Renal cortical epithelial cell (primary cell): ENCODE results near the gene FARP1. TPM values are rescaled to one million over a fixed set of nuclear protein-coding genes. Genes with fewer than 3 reads are reported as not detected.

Experiments used
- DNase-seq: peaks from one replicate; pipeline ENCODE4 v3.0.0-alpha.2; 2011; ENCODE audit warnings: low read depth
- total RNA-seq: library from RNA; depleted of rRNA; stranded (reverse); fragments of >200 nt; gene quantifications from 2 replicates; pipeline ENCODE4 v1.2.3, GENCODE V29; 2014

The FARP1 gene
- total RNA-seq, 1 donor from 2014 or later, result 261 TPM

GRCh38 chr13:98483601-98484288 is 340.9 kb downstream of the FARP1 start:
- no peak for DNase-seq

DNA sequence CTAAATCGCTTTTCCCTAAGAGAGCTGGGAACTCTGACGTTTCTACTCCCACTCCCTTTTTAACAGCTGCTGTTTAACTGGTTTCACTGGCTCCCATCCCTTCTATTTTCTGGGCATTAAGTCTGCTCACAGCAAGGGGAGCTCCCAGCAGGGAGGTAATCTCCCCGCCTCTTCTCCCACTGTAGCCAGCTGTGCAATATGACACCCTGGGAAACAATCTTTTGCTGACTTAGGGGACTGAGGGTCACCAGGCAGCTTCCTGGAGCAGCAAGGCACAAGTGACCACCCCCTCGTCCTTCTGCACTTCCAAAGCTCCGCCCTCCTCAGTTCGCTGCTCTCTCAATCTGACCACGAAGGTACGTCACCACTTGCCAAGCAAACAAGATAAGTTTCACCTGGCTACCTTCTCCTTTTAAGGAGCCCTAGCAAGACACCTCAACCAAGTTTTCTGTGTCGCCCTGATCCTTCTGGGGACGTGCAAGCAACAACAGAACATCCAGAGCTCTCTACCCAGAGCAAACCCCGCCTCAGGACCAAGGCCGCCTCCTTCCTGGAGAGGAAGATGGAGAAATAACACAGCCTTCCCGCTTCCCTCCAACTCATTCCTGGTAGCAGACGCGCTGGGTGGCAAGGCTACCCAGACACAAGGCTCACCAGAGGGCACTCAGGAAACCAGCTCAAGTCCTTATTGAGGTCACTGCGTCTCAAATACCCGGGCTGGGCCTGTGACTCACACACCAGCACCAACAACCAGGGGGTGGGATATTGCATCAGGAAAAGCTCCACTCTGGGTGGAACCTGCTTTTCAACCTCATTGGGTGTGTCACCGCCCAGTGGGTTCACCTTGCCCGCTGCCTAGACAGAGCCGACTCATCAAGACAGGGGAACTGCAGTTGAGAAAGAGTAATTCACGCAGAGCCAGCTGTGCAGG is 341.7 kb downstream of the FARP1 start:
- DNase-seq, result peak; percentile 99

GRCh38 chr13:98485561-98485960 is 342.7 kb downstream of the FARP1 start:
- no peak for DNase-seq

GRCh38 chr13:98486412-98486811 is 343.5 kb downstream of the FARP1 start:
- no peak for DNase-seq

DNA sequence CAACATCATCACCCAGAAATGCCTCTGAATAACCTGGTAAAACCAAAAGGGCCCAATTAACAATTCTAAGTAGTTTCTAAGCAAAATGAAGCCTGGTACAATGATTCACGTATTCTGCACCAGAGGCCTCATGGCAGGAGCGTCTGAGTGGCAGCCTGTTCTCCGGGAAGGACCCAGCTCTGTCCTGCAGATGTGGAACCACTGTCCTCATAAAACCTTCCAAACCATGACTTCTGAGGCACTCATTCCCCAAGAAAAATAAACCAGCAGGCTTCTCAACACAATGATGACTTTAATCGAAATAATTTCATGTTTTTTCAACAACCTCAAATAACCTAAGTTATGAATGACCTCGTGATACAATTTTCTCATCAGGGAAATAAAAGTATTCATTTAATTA is 344.1 kb downstream of the FARP1 start:
- no peak for DNase-seq

DNA sequence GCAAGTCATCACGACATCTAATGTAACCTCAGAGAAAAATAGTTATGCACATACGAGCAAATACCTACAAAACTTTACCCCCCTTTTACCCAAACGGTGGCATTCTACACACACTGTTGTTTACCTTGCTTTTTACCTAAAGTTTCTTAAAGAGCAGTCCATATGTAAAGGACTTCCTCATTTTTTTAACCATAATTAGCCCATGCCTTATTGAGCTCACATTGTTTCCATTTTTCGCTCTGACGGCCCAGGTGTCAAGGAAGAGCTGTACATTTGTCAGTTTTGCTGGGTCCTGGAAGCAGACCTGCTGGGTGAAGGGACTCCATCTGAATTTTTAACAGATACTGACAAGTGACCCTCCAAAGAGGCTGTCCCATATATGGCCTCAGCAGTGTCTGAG is 344.6 kb downstream of the FARP1 start:
- no peak for DNase-seq

GRCh38 chr13:98488736-98489135 is 345.8 kb downstream of the FARP1 start:
- no peak for DNase-seq

GRCh38 chr13:98489446-98490194 is 346.7 kb downstream of the FARP1 start:
- no peak for DNase-seq

GRCh38 chr13:98490195-98490836 is 347.4 kb downstream of the FARP1 start:
- no peak for DNase-seq

DNA sequence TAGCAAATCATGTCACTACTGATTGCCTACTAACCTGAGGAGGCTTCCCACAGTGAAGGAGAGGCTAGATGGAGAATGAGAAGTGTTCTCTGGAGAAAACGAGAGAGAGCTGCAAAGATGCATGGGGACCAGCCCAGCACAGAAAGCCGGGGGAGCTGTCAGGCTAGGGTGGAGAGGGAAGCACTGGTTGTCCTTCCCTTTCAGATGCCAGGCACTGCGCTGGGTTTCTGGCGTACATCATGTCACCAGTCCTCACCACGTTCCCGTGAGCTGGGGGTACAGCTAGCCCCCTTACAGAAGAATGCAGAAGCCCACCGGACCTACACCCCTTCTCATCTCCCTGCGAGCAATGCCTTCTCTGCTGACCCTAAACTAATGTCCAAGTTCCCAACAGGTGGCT is 348.0 kb downstream of the FARP1 start:
- DNase-seq, result no peak

DNA sequence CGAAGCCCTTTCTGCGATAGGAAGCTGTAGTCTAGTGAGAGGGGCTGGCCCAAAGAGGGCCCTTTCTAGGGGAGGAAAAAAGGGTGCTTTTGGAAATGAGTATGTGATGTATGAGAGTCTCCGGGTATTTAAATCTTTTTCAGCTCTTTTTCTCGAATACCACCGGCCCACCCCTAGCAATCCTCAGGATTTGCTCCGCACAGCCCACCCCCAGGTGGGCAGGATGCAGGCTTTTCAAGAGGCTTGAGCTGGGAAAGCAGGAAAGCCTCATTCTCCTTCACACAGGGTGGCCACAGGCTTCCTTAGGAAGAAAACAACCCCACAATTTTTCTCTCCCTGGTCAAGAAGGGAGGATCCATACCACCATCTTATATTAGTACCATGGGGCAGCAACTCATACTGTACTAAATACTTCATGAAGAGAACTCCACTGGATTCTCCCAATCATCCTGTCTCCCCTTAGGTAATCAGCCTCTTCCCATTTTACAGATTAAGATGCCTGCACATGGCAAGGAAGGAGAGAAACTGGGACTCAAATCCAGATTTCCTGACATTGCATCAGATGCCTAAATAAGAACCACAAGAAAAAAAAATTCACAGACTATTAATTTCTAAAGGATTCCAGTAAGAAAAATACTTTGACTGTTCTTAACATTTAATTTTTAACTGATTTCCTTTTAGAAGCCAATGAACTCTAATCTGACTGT is 349.6 kb downstream of the FARP1 start:
- no peak for DNase-seq

DNA sequence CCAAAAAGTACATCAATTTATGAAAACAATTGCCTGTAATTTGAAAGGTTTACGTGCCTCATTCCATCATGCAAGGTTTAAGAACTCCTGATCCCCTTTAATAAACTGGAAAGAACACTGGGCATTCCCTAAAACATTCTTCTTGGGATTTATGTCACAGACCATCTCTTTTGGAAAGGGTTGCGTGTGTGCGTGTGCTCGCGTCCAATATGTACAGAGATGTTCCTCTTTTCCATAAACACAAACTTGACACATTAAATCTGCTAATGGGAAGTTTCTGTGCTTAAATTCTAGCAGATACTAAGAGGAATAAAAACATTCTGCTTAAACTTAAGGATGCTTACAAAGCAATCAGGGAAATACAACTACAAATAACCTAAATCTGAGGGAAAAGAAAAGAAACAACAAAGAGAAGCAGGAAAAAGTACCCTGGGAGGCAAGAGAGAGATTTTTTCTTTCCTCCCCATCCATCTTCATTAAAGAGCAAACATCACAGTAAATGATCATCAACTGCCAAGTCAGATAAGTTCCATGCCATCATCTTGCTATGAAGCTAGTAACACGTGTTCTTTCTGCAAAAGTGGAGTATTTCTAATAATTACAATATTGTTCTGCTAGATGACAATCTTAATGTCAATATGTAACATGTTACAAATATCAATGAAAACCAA is 350.3 kb downstream of the FARP1 start:
- no peak for DNase-seq

GRCh38 chr13:98494769-98495168 is 351.9 kb downstream of the FARP1 start:
- DNase-seq, result no peak

- DNase-seq, result no peak
These were observed 353.0 kb downstream of the FARP1 start for GRCh38 chr13:98495627-98496478.

GRCh38 chr13:98496479-98496791 is 353.5 kb downstream of the FARP1 start:
- DNase-seq, result no peak

GRCh38 chr13:98496966-98497365 is 354.1 kb downstream of the FARP1 start:
- no peak for DNase-seq

DNA sequence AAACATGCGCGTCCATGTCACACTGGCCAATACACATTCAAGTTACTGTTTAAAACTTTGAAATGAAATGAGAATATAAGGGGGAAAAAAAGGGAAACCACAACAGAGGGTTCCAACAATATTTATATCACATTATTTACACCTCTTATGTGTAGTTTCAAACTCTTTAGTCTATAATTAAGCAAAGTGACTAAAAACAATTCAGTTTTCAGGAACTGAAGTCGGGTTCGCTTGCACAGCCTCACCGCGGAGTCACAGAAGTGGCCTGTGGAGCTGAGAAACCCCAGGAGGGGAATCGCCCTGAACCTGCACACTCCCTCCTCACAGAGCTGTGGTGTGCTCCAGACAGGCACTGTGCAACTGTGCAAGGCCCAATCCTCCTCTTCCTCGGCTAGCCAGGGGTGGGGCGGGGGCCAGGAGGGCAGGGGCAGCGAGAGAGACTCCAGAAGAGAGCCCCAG is 358.1 kb downstream of the FARP1 start:
- DNase-seq, result no peak

DNA sequence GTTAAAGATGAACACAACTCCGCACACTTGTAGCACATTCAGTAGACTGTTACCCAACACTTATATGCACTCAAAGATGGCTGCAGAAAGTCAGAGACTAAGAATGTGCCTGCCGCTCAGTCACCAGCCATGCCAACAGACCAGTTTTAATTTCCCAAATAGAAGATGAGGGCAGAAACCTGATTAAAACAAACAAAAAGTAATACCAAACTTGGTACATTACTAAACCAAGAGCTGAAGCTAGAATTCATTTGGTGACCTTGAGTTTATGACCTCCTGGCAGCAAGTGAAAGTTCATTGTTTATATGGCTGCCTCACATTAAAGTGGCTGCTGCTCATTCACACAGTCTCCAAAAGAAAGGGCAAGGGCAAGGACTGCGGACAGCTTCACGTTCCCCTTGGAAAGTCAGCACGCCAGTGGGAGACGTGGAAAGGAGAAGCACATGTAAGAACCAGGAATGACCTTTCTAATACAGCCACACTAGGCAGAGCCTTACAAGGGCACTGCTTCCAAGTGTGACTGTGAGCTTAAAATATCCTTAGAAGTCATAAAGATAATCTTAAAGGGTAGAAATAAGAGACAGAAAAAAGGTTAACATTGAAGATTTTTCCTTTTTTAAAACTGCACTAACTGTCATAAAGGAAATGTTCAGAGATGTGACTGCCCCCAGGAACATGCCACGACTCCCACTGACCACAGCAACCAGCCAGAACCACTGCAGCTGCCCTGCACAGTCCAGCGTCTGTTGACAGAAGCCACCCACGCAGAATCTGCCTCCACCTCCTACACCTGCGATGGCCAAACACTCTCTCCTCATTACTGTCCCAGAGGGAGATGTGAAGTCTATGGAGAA is 360.5 kb downstream of the FARP1 start:
- peak; percentile 34 for DNase-seq

DNA sequence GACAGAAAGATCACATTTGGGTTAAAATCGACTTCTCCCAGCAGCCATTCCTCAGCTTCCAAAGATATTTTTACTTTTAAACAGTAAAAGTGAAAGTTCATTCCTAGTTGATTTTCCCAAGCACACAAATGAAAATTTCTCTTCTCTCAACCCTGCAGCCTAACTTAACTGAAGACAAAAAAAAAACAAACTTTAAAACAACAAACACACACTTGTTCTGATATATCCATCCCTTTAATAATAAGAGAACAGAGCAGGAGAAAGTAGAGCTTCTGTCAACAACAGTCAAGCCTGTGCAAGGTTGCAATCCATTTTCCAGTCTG is 361.1 kb downstream of the FARP1 start:
- no peak for DNase-seq
